Activated CD4-positive, alpha-beta T cell treated with anti-CD3 and anti-CD28 coated beads, Interleukin-2, amount 10 ng/mL, durations not matched to agents 24 days and 14 days (primary cell): ENCODE data around the gene SCFD2. TPM values are rescaled to one million over a fixed set of nuclear protein-coding genes. Genes with fewer than 3 reads are reported as not detected.
"Not testable (repeated sequence)": the region's sequence is repeated elsewhere in the genome, so short reads cannot be mapped to it uniquely, and the experiment has no call there.

ENCODE experiments used
- DNase-seq: peaks from one replicate; pipeline ENCODE4 v3.0.0; 2022
- H3K27ac Mint-ChIP-seq: one replicate; pipeline ENCODE4 v1.8.0; 2022; ENCODE audit warnings: mild to moderate bottlenecking, mixed read lengths
- H3K27me3 Mint-ChIP-seq: one replicate; pipeline ENCODE4 v1.8.0; 2022; ENCODE audit warnings: mixed read lengths
- H3K36me3 Mint-ChIP-seq: one replicate; pipeline ENCODE4 v1.8.0; 2022; ENCODE audit warnings: low read depth, mild to moderate bottlenecking, mixed read lengths
- H3K4me1 Mint-ChIP-seq: one replicate; pipeline ENCODE4 v1.8.0; 2021; ENCODE audit warnings: mixed read lengths
- H3K4me3 Mint-ChIP-seq: one replicate; pipeline ENCODE4 v1.8.0; 2022; ENCODE audit warnings: mild to moderate bottlenecking, moderate library complexity, mixed read lengths
- H3K9me3 Mint-ChIP-seq: one replicate; pipeline ENCODE4 v1.8.0; 2021; ENCODE audit warnings: mixed read lengths
- intact Hi-C: fragments of 100-400 bp; cut with micrococcal nuclease; formaldehyde crosslinking; loops from one replicate; pipeline ENCODE4 v1.15.1; 2023
- total RNA-seq: library from RNA; stranded (reverse); gene quantifications from 2 replicates; pipeline ENCODE4 v1.2.3, GENCODE V29; 2022

SCFD2 gene
- total RNA-seq, 1 donor from 2014 or later, result 39.9 TPM

DNA sequence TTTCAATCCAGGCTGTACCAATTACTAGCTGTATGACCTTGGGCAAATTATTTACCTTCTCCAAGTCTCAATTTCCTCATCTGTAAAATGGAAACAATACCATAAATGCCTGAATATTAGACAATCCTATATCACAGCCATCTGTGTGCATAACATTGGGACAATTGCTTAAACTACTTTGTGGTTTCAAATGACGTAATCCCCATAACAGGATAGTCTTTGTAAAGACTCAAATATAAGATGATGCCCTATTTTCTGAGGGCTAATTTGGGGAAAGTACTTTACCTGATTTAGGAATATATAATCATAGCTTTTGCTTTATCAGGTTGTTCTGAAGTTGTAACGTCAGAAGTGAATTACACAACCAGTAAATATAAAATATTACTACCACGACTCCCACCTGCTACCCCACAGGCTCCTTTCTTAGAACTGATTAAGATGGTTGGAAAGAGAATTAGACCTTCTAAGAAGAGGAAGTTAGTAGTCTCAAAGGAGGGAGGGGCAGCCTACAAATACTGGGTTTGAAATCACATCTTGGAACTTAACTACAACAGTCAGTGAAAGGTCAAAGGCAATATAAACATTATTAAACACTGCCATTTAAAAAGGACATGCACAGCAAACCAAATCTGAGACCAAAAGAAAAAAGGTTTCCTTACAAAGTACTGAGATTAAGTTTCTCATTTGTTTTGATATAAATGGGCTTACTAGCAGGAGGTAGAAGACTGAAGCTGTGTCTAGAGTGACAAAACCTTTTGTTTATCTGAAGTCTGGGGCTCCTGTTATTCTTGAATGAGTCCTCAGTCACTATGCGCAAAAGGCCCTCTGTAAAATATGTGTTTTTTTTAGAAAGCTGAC is 215.0 kb downstream of the SCFD2 start:
- intact Hi-C loops, result no loop called here
- peaks cover 6% of the 10 kb centered on the region for H3K36me3 Mint-ChIP-seq
- no peaks in the 10 kb centered on the region for H3K27me3 Mint-ChIP-seq
- DNase-seq, result no peak
- H3K27ac Mint-ChIP-seq, result no peak overlapping the region
- no peaks in the 10 kb centered on the region for H3K4me1 Mint-ChIP-seq
- H3K9me3 Mint-ChIP-seq, result peaks cover 3% of the 10 kb centered on the region
- H3K4me3 Mint-ChIP-seq, result no peak overlapping the region

DNA sequence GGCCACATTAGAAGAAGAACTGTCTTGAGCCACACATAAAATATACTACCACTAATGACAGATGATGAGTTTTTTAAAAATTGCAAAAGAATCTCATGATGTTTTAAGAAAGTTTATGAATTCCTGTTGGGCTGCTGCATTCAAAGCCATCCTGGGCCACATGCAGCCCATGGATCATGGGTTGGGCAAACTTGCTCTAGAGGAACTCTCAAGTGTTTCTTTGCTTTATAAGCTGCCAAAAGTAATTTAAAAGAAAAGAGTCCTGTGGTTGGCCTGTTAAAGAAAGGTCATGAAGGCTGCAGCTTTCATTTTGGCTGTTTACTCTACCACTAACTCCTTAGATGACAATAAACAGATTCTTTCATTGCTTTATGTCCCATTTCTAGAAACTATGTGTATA is 218.2 kb downstream of the SCFD2 start:
- peaks cover 5% of the 10 kb centered on the region for H3K4me1 Mint-ChIP-seq
- no peak overlapping the region for H3K4me3 Mint-ChIP-seq
- H3K36me3 Mint-ChIP-seq, result peaks cover 14% of the 10 kb centered on the region
- H3K27me3 Mint-ChIP-seq, result no peaks in the 10 kb centered on the region
- DNase-seq, result no peak
- H3K9me3 Mint-ChIP-seq, result no peaks in the 10 kb centered on the region
- intact Hi-C loops, result no loop called here
- H3K27ac Mint-ChIP-seq, result no peak overlapping the region

DNA sequence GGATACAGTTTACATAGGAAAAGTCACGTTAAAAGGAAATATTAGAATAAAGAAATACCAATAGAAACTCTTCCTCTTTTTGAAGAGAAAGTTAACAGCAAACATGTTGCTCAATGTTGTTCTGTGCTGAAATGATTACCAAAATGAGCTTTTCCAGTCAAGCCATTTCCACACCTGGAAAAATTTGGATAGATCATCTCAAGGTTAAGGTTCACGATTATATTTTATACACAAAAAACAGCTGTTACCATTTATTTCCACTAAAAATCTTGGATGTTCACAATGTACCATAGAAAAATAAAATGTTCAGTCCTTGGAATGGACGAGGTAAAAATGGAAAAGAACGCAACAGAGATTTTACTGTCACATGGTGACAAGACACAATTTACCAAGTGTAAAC is 218.7 kb downstream of the SCFD2 start:
- no peak overlapping the region for H3K4me3 Mint-ChIP-seq
- peaks cover 17% of the 10 kb centered on the region for H3K36me3 Mint-ChIP-seq
- no peaks in the 10 kb centered on the region for H3K27me3 Mint-ChIP-seq
- H3K9me3 Mint-ChIP-seq, result no peaks in the 10 kb centered on the region
- H3K27ac Mint-ChIP-seq, result no peak overlapping the region
- intact Hi-C loops, result no loop called here
- peaks cover 5% of the 10 kb centered on the region for H3K4me1 Mint-ChIP-seq
- DNase-seq, result no peak

DNA sequence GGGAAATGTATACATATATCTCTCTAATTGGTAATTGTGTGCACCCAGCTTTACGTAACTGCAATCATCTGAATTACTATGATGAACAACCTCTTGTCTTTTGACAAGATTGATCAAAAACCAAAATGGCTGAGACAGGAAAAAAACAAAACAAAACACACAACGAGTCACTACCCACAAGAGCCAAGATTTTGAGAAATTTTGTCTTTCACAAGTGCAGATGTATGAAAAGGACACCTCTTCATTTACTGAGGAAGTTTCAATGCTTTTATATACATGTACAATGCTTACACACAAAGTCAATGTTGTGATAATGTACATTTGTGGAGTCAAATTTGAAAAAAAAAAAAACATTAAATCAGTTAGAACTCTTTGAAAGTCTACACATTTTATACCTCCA is 224.6 kb downstream of the SCFD2 start:
- Mint-ChIP-seq H3K27ac (peak overlapping the region; percentile 68), H3K4me3 (no peak overlapping the region), H3K36me3 (peaks cover 28% of the 10 kb centered on the region), H3K4me1 (peaks cover 19% of the 10 kb centered on the region), H3K27me3 (no peaks in the 10 kb centered on the region), H3K9me3 (no peaks in the 10 kb centered on the region)
- intact Hi-C loops, result loop anchor here (5.0 kb wide), 1 partner anchor 46 kb away; no protein-coding TSS in a partner anchor
- no peak for DNase-seq

DNA sequence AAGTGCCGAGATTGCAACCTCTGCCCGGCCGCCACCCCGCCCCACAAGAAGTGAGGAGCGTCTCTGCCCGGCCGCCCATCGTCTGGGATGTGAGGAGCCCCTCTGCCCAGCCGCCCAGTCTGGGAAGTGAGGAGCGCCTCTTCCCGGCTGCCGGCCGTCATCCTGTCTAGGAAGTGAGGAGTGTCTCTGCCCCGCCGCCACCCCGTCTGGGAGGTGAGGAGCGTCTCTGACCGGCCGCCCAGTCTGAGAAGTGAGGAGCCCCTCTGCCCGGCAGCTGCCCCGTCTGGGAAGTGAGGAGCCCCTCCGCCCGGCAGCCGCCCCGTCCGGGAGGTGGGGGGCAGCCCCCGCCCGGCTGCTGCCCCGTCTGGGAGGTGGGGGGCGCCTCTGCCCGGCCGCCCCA is 226.6 kb downstream of the SCFD2 start:
- H3K4me1 Mint-ChIP-seq, result peaks cover 19% of the 10 kb centered on the region
- not testable (repeated sequence) for H3K27me3 Mint-ChIP-seq, H3K9me3 Mint-ChIP-seq, H3K4me3 Mint-ChIP-seq, H3K27ac Mint-ChIP-seq, DNase-seq
- intact Hi-C loops, result loop anchor here (10.0 kb wide), 1 partner anchor 424 kb away; no protein-coding TSS in a partner anchor
- peaks cover 19% of the 10 kb centered on the region for H3K36me3 Mint-ChIP-seq

DNA sequence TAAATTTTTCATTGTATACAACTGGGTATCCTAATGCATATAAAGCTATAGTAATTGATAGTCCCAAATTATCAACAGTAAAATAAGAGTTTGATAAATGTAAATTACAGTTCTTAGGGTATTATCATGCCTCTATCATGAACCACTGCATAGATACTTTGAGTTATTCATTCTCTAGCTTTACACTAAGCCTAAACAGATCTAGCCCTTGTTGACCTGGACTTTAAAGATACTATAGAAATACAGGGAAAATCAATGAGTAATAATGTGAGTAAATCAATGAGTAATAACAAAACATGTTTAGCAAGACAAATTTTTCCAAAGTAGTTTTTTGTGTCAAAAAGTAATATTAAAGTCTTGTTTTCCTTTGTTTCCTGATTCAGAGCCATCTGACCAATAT is 228.4 kb downstream of the SCFD2 start:
- intact Hi-C loops, result loop anchor here (1.0 to 10.0 kb wide), 2 partner anchors 104 to 423 kb away; no protein-coding TSS in a partner anchor

DNA sequence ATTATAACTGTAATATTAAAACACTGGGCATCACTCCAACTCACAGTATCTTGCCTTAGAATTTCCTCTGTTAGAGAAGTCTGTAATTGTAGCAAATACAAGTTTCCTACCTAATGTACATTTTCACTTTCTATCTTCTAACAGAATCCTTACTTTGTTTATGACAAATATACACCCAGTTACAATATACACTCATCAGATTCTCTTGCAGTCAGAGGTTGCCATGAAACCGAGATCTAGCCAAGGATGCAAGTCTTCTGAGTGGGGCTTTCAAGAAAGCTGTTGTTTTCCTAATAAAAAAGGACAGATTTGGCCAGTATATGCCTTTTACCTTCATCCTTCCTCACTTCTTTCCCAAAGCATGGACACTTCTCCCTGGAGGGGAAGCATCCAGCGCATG is 228.9 kb downstream of the SCFD2 start:
- DNase-seq, result no peak
- H3K9me3 Mint-ChIP-seq, result peaks cover 7% of the 10 kb centered on the region
- intact Hi-C loops, result loop anchor here (1.0 to 10.0 kb wide), 2 partner anchors 104 to 422 kb away; no protein-coding TSS in a partner anchor
- H3K4me1 Mint-ChIP-seq, result peaks cover 20% of the 10 kb centered on the region
- no peak overlapping the region for H3K4me3 Mint-ChIP-seq
- H3K27ac Mint-ChIP-seq, result peak overlapping the region; percentile 85
- peaks cover 17% of the 10 kb centered on the region for H3K36me3 Mint-ChIP-seq
- H3K27me3 Mint-ChIP-seq, result no peaks in the 10 kb centered on the region

More for the DNA sequence above, 228.4 kb downstream of the SCFD2 start:
- no peak for DNase-seq
- Mint-ChIP-seq H3K27ac (peak overlapping the region; percentile 85), H3K9me3 (peaks cover 7% of the 10 kb centered on the region), H3K27me3 (no peaks in the 10 kb centered on the region), H3K36me3 (peaks cover 20% of the 10 kb centered on the region), H3K4me3 (no peak overlapping the region), H3K4me1 (peaks cover 18% of the 10 kb centered on the region)

DNA sequence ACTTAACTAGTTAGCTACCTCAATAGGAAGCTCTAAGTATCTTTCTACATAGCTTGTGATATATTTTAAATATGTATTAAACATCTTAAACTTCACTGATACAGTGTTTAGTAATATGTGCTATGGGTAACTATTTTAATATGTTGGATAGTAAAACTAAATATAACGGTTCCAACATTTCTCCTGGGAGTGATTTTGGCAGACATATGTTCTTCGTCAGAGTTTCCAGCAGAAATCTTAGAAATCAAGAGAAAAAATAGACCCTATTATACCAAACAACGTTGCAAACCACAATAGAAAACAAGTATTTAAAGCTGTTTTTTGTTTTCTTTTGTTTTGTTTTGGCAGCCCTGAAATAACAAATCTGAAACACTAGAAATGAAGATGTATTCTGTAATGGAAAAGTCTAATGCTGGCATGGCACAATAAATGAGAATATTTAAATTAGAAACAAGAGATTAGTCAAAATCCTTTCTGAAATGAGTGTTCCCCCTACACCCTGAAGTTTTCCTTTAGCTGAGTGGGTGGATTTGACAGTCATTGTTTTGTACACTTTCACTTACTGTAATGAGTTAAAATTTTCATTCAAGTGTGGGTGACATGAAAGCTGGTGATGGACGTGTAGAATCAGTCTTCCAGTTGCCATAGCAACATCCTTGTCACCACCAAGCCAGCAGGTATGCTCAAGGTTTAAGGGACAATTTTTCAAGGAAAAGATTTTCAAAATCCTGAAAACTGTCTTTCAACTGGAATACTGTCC is 233.5 kb downstream of the SCFD2 start:
- H3K4me3 Mint-ChIP-seq, result peak overlapping the region; percentile 40

DNA sequence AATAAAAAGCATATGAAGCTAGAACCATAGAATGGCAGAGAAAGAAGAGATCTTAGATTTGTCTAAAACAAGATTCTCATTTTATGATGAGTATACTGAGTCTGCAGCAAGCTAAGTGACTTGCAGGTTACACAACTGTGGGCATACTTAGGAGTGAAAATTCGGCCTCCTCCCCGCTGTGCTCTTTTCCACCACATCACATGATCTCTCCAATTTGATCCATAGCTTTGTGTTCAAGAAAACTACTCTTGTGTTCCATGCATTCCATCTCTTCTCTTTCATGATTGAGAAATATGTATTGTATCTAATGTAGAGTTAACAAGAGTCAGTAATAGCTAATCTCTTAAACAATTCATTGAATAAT is 234.3 kb downstream of the SCFD2 start:
- Mint-ChIP-seq H3K9me3 (peaks cover 10% of the 10 kb centered on the region), H3K4me1 (peaks cover 14% of the 10 kb centered on the region), H3K36me3 (peaks cover 10% of the 10 kb centered on the region), H3K27ac (peak overlapping the region; percentile 82), H3K4me3 (peak overlapping the region; percentile 2), H3K27me3 (no peaks in the 10 kb centered on the region)
- DNase-seq, result no peak
- intact Hi-C loops, result loop anchor here (5.0 to 10.0 kb wide), 4 partner anchors 114 to 931 kb away; partner anchors contain the start of genes CHIC2 and FIP1L1

More for the DNA sequence above, 233.5 kb downstream of the SCFD2 start:
- Mint-ChIP-seq H3K4me1 (peaks cover 17% of the 10 kb centered on the region), H3K36me3 (peaks cover 10% of the 10 kb centered on the region), H3K27ac (peak overlapping the region; percentile 93), H3K9me3 (peaks cover 10% of the 10 kb centered on the region), H3K27me3 (no peaks in the 10 kb centered on the region)
- DNase-seq, result no peak
- intact Hi-C loops, result loop anchor here (1.0 to 10.0 kb wide), 8 partner anchors 19 to 930 kb away; partner anchors contain the start of genes CHIC2 and FIP1L1

DNA sequence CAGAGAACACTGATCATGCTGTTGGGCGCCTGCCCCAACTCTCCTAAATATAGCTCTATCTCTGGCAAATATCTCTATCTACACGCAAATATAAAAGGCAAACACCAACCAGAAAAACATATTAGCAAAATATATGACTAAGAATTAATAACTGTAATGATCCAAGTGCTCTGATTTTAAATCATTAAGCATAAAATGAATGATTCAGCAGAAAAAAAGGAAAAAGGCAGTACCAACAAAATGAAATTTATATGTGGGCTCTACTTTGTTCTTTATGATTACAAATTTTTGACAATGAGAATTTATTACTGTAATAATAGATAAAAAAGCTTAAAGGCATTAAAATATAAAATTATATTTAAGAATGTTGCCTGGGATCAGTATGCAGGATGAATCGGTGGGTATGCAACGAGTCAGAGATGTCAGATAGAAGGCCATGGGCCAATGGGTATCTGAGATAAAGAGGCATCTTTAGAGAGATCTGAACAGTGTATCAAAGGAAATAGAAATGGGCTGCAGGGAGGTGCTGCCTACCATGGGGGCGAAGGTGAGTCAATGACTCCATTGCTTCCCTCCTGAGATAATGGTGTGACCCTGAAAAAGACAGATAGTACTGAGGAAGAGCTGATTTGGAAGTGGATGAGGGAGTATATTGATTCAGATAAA is 234.8 kb downstream of the SCFD2 start:
- H3K4me1 Mint-ChIP-seq, result peaks cover 14% of the 10 kb centered on the region

DNA sequence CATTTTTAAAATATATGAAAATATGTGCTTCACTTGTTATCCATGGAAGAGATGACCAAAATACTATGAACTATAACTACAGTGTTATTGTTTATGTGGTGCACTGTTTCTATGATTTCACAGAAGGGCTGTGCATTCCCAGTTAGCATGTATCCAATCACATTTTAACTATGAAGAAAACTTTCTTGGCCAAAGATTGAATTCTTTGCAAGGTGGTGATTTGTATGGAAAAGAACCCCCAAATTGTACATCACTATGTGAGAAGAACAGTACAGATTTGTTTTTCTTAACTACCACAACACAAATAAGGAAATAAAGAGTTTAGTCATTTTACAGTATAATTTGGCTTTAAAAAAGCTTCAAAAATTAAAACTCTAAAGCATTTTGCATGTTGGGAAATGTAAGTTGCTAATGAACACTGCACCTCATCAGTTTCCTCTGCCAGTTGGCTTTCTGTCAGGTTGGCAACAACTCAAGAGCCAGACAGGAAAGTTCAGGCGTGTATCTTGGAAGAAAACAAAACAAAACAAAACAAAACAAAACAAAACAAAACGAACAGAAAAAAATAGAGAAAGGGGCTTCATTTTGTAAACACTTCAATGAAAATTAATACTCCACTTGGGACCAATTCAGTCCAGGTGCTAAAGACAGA is 237.0 kb downstream of the SCFD2 start:
- DNase-seq, result no peak
- Mint-ChIP-seq H3K27ac (no peak overlapping the region), H3K36me3 (peaks cover 7% of the 10 kb centered on the region), H3K4me1 (peaks cover 14% of the 10 kb centered on the region), H3K9me3 (peaks cover 7% of the 10 kb centered on the region), H3K27me3 (no peaks in the 10 kb centered on the region), H3K4me3 (no peak overlapping the region)
- intact Hi-C loops, result no loop called here

More for the DNA sequence above, 234.8 kb downstream of the SCFD2 start:
- peaks cover 10% of the 10 kb centered on the region for H3K36me3 Mint-ChIP-seq
- intact Hi-C loops, result loop anchor here (5.0 to 10.0 kb wide), 4 partner anchors 114 to 931 kb away; partner anchors contain the start of genes CHIC2 and FIP1L1
- peak overlapping the region; percentile 2 for H3K4me3 Mint-ChIP-seq
- peak overlapping the region; percentile 84 for H3K27ac Mint-ChIP-seq
- H3K27me3 Mint-ChIP-seq, result no peaks in the 10 kb centered on the region
- H3K9me3 Mint-ChIP-seq, result peaks cover 10% of the 10 kb centered on the region
- no peak for DNase-seq

DNA sequence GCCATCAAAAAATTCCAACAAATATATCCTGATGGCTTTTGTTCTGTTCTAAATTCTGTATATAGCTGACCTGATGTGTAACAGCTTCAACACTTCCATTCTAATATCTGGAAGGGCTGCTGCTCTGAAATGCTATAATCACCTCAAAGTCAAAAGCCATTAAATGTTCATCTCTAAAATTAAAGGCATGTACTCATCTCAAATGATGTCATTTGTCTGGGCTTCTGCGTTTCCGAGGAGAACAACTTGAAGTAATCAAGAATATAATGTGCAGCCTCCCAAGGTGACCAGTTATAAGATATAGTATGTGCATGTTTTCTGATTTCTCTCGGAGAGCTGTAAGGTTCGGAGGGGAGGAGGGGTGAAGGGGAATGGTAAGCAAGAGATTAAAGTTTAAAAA is 237.6 kb downstream of the SCFD2 start:
- H3K27me3 Mint-ChIP-seq, result no peaks in the 10 kb centered on the region
- peaks cover 6% of the 10 kb centered on the region for H3K36me3 Mint-ChIP-seq

DNA sequence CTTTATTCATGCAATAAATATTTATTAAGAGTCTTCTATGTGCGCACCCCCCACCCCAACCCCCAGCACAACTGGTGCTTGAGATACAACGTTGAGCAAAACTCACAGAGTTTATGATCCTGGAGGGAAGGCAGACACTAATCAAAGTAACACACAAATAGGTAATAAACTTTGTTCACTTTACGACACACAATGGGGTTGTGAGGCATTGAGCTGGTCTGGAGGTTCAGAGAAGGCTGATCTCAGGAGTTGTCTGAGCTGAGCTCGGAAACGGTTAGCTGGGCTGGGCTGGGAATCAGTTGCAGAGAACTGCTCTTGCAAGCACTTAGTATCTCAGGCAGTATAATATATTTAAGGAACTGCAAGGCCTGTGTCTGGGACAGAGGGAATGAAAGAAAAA is 238.5 kb downstream of the SCFD2 start:
- H3K27me3 Mint-ChIP-seq, result no peaks in the 10 kb centered on the region
- intact Hi-C loops, result no loop called here
- DNase-seq, result no peak
- H3K9me3 Mint-ChIP-seq, result peaks cover 3% of the 10 kb centered on the region
- H3K4me3 Mint-ChIP-seq, result no peak overlapping the region
- H3K36me3 Mint-ChIP-seq, result peaks cover 4% of the 10 kb centered on the region
- H3K4me1 Mint-ChIP-seq, result peaks cover 11% of the 10 kb centered on the region
- no peak overlapping the region for H3K27ac Mint-ChIP-seq

More for the DNA sequence above, 237.6 kb downstream of the SCFD2 start:
- Mint-ChIP-seq H3K4me1 (peaks cover 14% of the 10 kb centered on the region), H3K27ac (no peak overlapping the region), H3K4me3 (no peak overlapping the region), H3K9me3 (peaks cover 5% of the 10 kb centered on the region)
- intact Hi-C loops, result no loop called here
- DNase-seq, result no peak
